ENCODE data around the gene TNS1. TPM values are rescaled to one million over a fixed set of nuclear protein-coding genes. Genes with fewer than 3 reads are reported as not detected.

Gene TNS1
- total RNA-seq, 1 donor, result 48.9 TPM

GRCh38 chr2:217847115-217847514, 155.7 kb downstream of the TNS1 start:
- no peak overlapping the region for H2AFZ ChIP-seq (ENCODE audit: low read length)
- H3K27ac ChIP-seq (ENCODE audit: low read depth, low read length), result no peak overlapping the region
- H3K36me3 ChIP-seq (ENCODE audit: insufficient read depth, low read length), result peaks cover 50% of the 10 kb centered on the region
- no peaks in the 10 kb centered on the region for H3K9me3 ChIP-seq (ENCODE audit: low read depth, low read length)
- H3K4me1 ChIP-seq (ENCODE audit: insufficient read depth, low read length), result peaks cover 32% of the 10 kb centered on the region
- H4K20me1 ChIP-seq (ENCODE audit: insufficient read depth, low read length), result peaks cover 31% of the 10 kb centered on the region
- no peak for DNase-seq (ENCODE audit: insufficient read length, low spot score, missing footprints)
- no peak overlapping the region for H3K4me2 ChIP-seq (ENCODE audit: insufficient read depth, low read length)
- no peaks in the 10 kb centered on the region for H3K27me3 ChIP-seq (ENCODE audit: insufficient read depth, low read length)
- peaks cover 8% of the 10 kb centered on the region for H3K79me2 ChIP-seq (ENCODE audit: insufficient read depth, low read length)
- no peak for TF ChIP-seq CTCF (IDR thresholded peaks at IDR 0.05; ENCODE audit: extremely low read depth, low read depth, low read length)
- H3K4me3 ChIP-seq (ENCODE audit: insufficient read depth, low read length), result no peak overlapping the region

GRCh38 chr2:217846321-217846743, 156.5 kb downstream of the TNS1 start:
- Histone ChIP-seq H3K4me3 (ENCODE audit: insufficient read depth, low read length) (no peak overlapping the region), H2AFZ (ENCODE audit: low read length) (no peak overlapping the region), H4K20me1 (ENCODE audit: insufficient read depth, low read length) (peaks cover 29% of the 10 kb centered on the region), H3K27me3 (ENCODE audit: insufficient read depth, low read length) (no peaks in the 10 kb centered on the region), H3K4me2 (ENCODE audit: insufficient read depth, low read length) (no peak overlapping the region), H3K36me3 (ENCODE audit: insufficient read depth, low read length) (peaks cover 50% of the 10 kb centered on the region), H3K9me3 (ENCODE audit: low read depth, low read length) (no peaks in the 10 kb centered on the region), H3K4me1 (ENCODE audit: insufficient read depth, low read length) (peaks cover 24% of the 10 kb centered on the region), H3K27ac (ENCODE audit: low read depth, low read length) (no peak overlapping the region), H3K79me2 (ENCODE audit: insufficient read depth, low read length) (peaks cover 8% of the 10 kb centered on the region)
- peak; percentile 86 for DNase-seq (ENCODE audit: insufficient read length, low spot score, missing footprints)
- TF ChIP-seq CTCF (IDR thresholded peaks at IDR 0.05; ENCODE audit: extremely low read depth, low read depth, low read length), result no peak

- Histone ChIP-seq H3K4me2 (ENCODE audit: insufficient read depth, low read length) (no peak overlapping the region), H3K9me3 (ENCODE audit: low read depth, low read length) (no peaks in the 10 kb centered on the region), H4K20me1 (ENCODE audit: insufficient read depth, low read length) (peaks cover 27% of the 10 kb centered on the region), H3K4me1 (ENCODE audit: insufficient read depth, low read length) (peaks cover 14% of the 10 kb centered on the region), H3K27me3 (ENCODE audit: insufficient read depth, low read length) (no peaks in the 10 kb centered on the region), H3K79me2 (ENCODE audit: insufficient read depth, low read length) (peaks cover 8% of the 10 kb centered on the region), H3K36me3 (ENCODE audit: insufficient read depth, low read length) (peaks cover 50% of the 10 kb centered on the region), H3K27ac (ENCODE audit: low read depth, low read length) (no peak overlapping the region), H3K4me3 (ENCODE audit: insufficient read depth, low read length) (no peak overlapping the region), H2AFZ (ENCODE audit: low read length) (no peak overlapping the region)
- DNase-seq (ENCODE audit: insufficient read length, low spot score, missing footprints), result peak; percentile 94
- TF ChIP-seq CTCF (IDR thresholded peaks at IDR 0.05; ENCODE audit: extremely low read depth, low read depth, low read length), result no peak
Observed at GRCh38 chr2:217845301-217845700, 157.5 kb downstream of the TNS1 start.

GRCh38 chr2:217844696-217845095, 158.1 kb downstream of the TNS1 start:
- Histone ChIP-seq H3K27ac (ENCODE audit: low read depth, low read length) (no peak overlapping the region), H3K4me1 (ENCODE audit: insufficient read depth, low read length) (peaks cover 8% of the 10 kb centered on the region), H3K36me3 (ENCODE audit: insufficient read depth, low read length) (peaks cover 52% of the 10 kb centered on the region), H3K4me2 (ENCODE audit: insufficient read depth, low read length) (no peak overlapping the region), H3K9me3 (ENCODE audit: low read depth, low read length) (no peaks in the 10 kb centered on the region), H3K79me2 (ENCODE audit: insufficient read depth, low read length) (peaks cover 5% of the 10 kb centered on the region), H4K20me1 (ENCODE audit: insufficient read depth, low read length) (peaks cover 29% of the 10 kb centered on the region), H3K27me3 (ENCODE audit: insufficient read depth, low read length) (no peaks in the 10 kb centered on the region), H2AFZ (ENCODE audit: low read length) (no peak overlapping the region), H3K4me3 (ENCODE audit: insufficient read depth, low read length) (no peak overlapping the region)
- no peak for DNase-seq (ENCODE audit: insufficient read length, low spot score, missing footprints)
- TF ChIP-seq CTCF (IDR thresholded peaks at IDR 0.05; ENCODE audit: extremely low read depth, low read depth, low read length), result no peak
